ENCODE data around the gene PHACTR1.

DNA sequence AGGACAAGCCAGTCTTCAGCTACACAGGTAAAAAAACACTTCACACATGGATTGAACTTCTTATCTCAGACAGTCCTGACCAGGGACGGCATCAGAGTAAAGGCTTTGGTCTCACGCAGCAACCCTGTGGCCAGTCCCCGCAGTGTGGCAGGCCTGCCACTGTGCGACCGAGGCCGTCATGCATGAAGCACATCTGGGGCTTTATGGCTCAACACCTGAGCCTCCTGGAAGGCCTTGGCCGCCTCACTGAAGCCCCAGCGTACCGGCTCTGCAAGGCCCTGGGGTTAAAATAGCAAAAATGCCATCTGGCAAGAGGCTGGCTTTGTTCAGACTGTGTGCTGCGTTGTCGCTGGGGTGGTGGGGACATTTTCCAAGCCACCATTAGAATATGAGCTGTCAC is 579.0 kb downstream of the PHACTR1 start:
- TF ChIP-seq, protein P1, sequence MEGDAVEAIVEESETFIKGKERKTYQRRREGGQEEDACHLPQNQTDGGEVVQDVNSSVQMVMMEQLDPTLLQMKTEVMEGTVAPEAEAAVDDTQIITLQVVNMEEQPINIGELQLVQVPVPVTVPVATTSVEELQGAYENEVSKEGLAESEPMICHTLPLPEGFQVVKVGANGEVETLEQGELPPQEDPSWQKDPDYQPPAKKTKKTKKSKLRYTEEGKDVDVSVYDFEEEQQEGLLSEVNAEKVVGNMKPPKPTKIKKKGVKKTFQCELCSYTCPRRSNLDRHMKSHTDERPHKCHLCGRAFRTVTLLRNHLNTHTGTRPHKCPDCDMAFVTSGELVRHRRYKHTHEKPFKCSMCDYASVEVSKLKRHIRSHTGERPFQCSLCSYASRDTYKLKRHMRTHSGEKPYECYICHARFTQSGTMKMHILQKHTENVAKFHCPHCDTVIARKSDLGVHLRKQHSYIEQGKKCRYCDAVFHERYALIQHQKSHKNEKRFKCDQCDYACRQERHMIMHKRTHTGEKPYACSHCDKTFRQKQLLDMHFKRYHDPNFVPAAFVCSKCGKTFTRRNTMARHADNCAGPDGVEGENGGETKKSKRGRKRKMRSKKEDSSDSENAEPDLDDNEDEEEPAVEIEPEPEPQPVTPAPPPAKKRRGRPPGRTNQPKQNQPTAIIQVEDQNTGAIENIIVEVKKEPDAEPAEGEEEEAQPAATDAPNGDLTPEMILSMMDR (IDR thresholded peaks at IDR 0.05), result no peak
- TF ChIP-seq POLR2A (IDR thresholded peaks at IDR 0.05), result no peak

Measured in lower leg skin (tissue), 3 donors.